PC-9 (cell line): ENCODE results near the gene CXXC5.

Source experiments
- EZH2 ChIP-seq: fragments of 200-600 bp; sonication (generic); IDR thresholded peaks from 2 replicates; pipeline ENCODE4 v1.8.0; 2017; ENCODE audit warnings: antibody characterized with exemption, low read depth
- TF ChIP-seq, protein P1 (sequence below): fragments of 200-600 bp; sonication (generic); conservative IDR thresholded peaks from 2 replicates; pipeline ENCODE4 v1.6.1; 2017; ENCODE audit warnings: mixed run types, antibody characterized with exemption, mild to moderate bottlenecking, moderate library complexity

- TF ChIP-seq, protein P1, sequence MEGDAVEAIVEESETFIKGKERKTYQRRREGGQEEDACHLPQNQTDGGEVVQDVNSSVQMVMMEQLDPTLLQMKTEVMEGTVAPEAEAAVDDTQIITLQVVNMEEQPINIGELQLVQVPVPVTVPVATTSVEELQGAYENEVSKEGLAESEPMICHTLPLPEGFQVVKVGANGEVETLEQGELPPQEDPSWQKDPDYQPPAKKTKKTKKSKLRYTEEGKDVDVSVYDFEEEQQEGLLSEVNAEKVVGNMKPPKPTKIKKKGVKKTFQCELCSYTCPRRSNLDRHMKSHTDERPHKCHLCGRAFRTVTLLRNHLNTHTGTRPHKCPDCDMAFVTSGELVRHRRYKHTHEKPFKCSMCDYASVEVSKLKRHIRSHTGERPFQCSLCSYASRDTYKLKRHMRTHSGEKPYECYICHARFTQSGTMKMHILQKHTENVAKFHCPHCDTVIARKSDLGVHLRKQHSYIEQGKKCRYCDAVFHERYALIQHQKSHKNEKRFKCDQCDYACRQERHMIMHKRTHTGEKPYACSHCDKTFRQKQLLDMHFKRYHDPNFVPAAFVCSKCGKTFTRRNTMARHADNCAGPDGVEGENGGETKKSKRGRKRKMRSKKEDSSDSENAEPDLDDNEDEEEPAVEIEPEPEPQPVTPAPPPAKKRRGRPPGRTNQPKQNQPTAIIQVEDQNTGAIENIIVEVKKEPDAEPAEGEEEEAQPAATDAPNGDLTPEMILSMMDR, result peak; percentile 66
- no peak for TF ChIP-seq EZH2
These were observed 12.4 kb upstream of the CXXC5 start for GRCh38 chr5:139635606-139636206.
